ENCODE results near the gene RAB5IF. TPM values are rescaled to one million over a fixed set of nuclear protein-coding genes. Genes with fewer than 3 reads are reported as not detected.

The RAB5IF gene
- total and polyA plus RNA-seq, 2 of the 8 experiments (the other 6 are each of a cell fraction or from before 2014, with no cell fraction given), result 95.5 to 148 TPM

GRCh38 chr20:36585410-36586125, 20.0 kb upstream of the RAB5IF start (continued):
- TF ChIP-seq CHD7 (IDR thresholded peaks at IDR 0.05; ENCODE audit: insufficient replicate concordance, low read length) (peak; percentile 71), EZH2 (IDR thresholded peaks at IDR 0.05; ENCODE audit: low read depth, low read length, severe bottlenecking) (no peak), POLR2A (IDR thresholded peaks at IDR 0.05; ENCODE audit: control extremely low read depth in 1 of 2, low read depth in 2 of 2, low read length in 2 of 2) (peak in 1 of 2 experiments; percentile 17; a peak in 1 of 3 replicates), USF2 (IDR thresholded peaks at IDR 0.05; ENCODE audit: low read length) (no peak), POLR2AphosphoS5 (IDR thresholded peaks at IDR 0.05; ENCODE audit: low read depth, low read length) (no peak; the same call in none of the 2 replicates), SIN3A (conservative IDR thresholded peaks at IDR 0.05 in 1 of 2, IDR thresholded peaks at IDR 0.05 in 1 of 2; ENCODE audit: low read depth in 1 of 2, low read length in 2 of 2) (peak in 1 of 2 experiments; percentile 31; a peak in 1 of 4 replicates), FOSL1 (IDR thresholded peaks at IDR 0.05; ENCODE audit: insufficient read depth, low read depth, low read length) (no peak), SAP30 (IDR thresholded peaks at IDR 0.05; ENCODE audit: insufficient read depth, insufficient replicate concordance, low read length) (peak; percentile 76), SP2 (IDR thresholded peaks at IDR 0.05; ENCODE audit: low read length) (no peak)
